Hematopoietic multipotent progenitor cell treated with erythropoietin and hydrocortisone succinate and interleukin-3 and kit ligand, for 6 days (in vitro differentiated cells): ENCODE results near the gene CDK12.
"Not testable (repeated sequence)": the region's sequence is repeated elsewhere in the genome, so short reads cannot be mapped to it uniquely, and the experiment has no call there.

ENCODE experiments used
- DNase-seq: peaks from one replicate; pipeline ENCODE4 v3.0.0-alpha.2; 2015

CDK12 gene

GRCh38 chr17:39507511-39507910, 46.2 kb downstream of the CDK12 start:
- no peak for DNase-seq

DNA sequence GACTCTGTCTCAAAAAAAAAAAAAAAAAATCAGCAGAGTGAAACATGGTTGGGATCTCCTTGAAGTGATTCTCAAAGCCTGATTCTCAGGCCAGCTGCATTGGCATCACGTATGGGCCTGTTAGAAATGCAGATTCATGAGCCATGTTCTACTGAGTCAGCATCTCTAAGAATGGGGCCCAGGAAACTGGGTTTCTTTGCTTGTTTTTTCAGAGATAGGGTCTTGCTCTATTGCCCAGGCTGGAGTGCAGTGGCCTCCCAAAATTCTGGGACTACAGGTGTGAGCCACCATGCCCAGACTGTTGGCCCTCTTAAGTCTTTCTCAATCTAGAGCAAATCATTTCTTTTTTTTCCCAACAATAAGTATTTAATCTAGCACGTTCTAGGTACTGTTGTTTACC, 47.7 kb downstream of the CDK12 start:
- DNase-seq, result no peak

DNA sequence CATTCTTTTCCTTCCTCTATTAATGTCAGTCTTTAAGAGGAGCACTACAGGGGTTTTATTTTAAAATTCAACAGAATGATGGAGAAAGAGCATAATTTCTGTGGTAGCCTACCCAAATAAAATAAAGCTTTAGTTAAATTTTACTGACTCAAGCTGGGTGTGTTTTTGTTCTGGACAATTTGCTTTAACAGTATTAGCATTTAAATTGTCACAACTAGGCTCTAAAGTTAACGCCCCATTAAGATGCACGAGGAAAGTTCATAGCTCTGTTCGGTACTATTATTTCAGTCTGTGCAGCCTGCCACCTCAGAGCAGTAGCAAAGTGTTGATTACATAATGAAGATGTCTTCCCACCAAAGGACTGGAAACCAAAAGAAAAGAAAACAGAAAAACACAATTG, 52.0 kb downstream of the CDK12 start:
- no peak for DNase-seq

GRCh38 chr17:39513915-39514314, 52.6 kb downstream of the CDK12 start:
- no peak for DNase-seq

DNA sequence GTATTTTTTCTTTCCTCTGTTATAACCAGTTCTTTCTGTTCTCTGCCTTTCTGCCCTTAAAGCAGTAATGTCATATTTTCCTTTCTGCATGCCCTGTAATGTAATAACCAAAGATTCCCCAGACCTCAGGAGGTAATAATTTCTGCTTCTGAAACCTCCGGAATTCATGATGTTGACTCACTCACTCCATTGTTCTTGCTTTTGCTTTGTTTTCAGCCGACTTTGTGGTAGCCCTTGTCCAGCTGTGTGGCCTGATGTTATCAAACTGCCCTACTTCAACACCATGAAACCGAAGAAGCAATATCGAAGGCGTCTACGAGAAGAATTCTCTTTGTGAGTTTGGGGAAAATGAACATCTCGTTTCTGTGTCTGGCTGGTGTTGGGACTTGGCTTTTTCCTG, 55.9 kb downstream of the CDK12 start:
- DNase-seq, result no peak

DNA sequence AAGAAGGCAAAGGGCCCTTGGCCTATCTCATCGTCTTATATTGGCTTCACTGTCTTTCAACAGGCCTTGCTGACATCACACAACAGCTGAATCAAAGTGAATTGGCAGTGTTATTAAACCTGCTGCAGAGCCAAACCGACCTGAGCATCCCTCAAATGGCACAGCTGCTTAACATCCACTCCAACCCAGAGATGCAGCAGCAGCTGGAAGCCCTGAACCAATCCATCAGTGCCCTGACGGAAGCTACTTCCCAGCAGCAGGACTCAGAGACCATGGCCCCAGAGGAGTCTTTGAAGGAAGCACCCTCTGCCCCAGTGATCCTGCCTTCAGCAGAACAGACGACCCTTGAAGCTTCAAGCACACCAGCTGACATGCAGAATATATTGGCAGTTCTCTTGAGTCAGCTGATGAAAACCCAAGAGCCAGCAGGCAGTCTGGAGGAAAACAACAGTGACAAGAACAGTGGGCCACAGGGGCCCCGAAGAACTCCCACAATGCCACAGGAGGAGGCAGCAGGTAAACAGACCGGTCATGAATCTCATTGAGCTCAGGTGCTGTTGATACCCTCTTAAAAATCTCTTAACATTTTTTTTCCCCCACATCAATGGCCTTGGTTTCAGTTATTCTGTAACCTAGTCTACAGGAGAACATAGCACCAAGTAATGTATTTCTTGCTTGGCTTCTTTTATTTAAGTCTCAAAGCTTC, 64.7 kb downstream of the CDK12 start:
- no peak for DNase-seq

DNA sequence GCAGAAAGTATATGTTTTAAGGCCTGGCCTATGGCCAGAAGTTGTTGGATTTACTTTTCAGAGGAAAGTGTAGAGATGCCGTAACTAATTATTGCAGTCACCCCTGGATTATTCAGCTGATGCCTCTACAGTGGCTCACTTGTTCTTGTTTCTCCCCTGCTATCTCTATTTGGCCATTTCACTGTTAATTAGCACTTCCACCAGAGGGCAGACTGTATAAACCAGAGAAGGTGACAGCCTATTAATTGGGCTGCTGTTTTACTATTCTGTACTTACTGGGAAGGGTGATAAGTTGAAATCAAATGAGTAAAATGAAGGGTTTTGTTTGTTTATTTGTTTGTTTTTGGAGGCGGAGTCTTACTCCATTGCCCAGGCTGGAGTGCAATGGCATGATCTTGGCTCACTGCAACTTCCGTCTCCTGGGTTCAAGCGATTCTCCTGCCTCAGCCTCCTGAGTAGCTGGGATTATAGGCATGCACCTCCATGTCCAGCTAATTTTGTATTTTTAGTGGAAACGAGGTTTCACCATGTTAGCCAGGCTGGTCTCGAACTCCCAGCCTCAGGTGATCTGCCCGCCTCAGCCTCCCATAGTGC, 66.0 kb downstream of the CDK12 start:
- DNase-seq, result peak; percentile 84

- DNase-seq, result peak; percentile 88
These were observed 68.2 kb downstream of the CDK12 start for GRCh38 chr17:39529455-39529854.

- DNase-seq, result no peak
These were observed 69.2 kb downstream of the CDK12 start for GRCh38 chr17:39530513-39530912.

- no peak for DNase-seq
These were observed 70.0 kb downstream of the CDK12 start for GRCh38 chr17:39531252-39531651.

- DNase-seq, result no peak
These were observed 72.6 kb downstream of the CDK12 start for GRCh38 chr17:39533891-39534290.

DNA sequence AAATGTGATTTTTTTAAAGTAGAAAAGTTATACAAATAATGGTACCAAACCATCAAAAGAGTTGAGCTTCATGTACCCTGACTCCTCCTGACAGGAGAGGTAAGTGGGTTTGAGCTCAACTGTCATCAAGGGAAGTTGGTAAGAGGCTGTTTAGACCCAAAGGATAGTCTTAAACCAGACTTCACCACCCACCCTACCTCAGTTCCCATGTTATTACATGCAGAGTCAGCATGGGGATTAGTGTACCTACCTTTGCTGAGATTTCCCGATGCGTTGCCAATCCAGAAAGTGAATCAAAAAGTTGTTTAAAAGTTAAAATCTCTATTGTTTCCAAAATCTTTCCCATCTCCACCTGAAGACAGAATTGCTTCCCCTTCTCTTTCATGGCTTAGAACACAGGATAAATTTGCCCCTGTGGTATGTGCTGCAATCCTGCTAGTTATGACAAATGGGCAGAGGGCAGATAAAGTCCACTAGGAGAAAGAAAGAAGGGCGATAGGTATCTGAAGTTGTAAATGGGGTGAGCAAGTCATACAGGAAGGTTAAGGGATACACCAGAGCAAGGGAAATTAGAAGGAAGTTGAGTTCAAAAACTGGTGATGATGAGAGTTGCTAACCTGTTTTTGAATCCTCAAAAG, 73.6 kb downstream of the CDK12 start:
- no peak for DNase-seq

DNA sequence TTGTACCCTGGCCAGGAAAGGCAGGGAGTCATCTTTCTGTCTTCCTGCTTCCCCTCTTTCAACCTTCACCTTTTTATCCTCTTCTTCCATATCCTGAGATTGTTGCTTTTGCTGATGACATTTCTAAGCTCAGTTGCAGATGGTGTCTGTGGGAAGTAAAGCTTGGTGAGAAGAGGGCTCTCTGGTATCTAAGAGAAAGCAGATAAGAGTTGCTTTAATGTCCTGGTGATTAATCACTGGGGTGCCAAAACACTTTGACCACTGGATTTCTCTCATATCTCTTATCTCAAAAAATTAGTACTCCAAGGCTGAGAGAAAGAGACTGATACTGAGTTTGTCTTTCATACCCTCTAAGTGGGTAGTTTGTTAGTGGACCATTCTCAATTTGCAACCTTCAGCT, 75.2 kb downstream of the CDK12 start:
- DNase-seq, result peak; percentile 70

DNA sequence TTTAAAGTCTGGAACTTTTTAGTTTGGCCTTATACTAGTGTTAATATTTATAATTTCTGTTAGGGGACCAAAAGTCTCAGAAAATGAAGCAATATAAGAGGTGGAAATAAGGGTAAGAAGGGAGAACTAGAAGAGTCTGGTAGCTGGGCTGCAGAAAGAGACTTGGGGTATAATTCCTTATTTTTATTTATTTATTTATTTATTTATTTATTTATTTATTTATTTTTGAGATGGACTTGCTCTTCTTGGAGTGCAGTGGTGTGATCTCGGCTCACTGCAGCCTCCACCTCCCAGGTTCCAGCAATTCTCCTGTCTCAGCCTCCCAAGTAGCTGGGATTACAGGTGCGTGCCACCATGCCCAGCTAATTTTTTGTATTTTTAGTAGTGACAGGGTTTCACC, 76.1 kb downstream of the CDK12 start:
- not testable (repeated sequence) for DNase-seq

DNA sequence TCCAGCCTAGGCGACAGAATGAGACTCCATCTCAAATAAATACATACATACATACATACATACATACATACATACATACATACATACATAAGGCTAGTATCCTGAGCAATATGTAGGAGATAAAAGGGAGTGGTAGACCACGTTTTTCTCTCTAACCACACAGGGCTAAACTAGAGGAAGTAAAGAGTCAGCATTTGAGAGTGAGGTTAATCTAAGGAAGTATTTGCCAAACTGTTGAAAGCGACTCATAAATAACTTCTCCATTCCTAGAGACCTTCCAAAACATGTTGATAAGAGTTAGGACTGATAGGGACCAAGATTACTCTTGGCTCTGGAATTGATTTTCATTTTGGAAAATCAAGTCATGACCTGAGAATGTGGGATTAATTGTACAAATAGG, 77.6 kb downstream of the CDK12 start:
- peak; percentile 76 for DNase-seq

DNA sequence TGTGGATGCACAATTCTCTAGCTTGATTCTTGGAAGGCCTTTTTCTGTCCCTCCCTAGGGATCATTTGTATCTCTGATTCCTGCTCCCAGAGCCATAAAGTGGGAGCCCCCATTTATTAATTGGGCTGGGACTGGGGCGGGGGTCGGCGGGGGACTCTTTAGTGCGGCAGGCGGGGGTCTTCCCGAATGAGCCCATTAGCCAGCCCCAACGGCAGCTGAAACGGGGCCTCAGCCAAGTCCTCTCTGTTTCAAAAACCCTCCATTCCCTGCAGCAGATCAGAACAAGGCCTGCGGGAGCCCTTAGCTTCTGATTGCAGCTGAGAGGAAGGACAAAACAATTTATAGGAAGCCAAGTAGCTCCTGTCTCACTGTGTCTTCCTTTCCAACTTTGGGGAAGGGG, 79.3 kb downstream of the CDK12 start:
- DNase-seq, result no peak

GRCh38 chr17:39541652-39542051, 80.4 kb downstream of the CDK12 start:
- no peak for DNase-seq

- no peak for DNase-seq
These were observed 81.9 kb downstream of the CDK12 start for GRCh38 chr17:39543176-39543575.

DNA sequence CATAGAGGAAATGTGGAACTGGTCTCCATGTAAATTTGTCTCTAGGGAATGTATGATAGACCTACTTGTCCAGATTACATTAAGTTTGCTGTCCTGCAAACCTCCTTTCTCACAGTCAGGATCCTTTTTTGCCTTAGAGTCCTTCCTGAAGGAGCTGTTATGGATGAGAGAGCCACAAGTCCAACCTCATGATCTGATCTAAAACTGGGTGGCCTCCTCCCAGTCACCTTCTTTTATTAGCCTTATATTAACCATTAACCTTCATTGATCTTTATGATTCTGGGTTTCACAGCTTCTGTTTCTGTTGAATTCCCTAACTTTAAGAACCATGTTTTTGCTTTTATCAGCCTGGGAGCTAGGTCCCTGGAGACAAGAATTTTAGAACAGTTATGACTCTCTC, 82.4 kb downstream of the CDK12 start:
- DNase-seq, result no peak

GRCh38 chr17:39544361-39544760, 83.1 kb downstream of the CDK12 start:
- not testable (repeated sequence) for DNase-seq

- peak; percentile 79 for DNase-seq
These were observed 86.6 kb downstream of the CDK12 start for GRCh38 chr17:39547713-39548478.

DNA sequence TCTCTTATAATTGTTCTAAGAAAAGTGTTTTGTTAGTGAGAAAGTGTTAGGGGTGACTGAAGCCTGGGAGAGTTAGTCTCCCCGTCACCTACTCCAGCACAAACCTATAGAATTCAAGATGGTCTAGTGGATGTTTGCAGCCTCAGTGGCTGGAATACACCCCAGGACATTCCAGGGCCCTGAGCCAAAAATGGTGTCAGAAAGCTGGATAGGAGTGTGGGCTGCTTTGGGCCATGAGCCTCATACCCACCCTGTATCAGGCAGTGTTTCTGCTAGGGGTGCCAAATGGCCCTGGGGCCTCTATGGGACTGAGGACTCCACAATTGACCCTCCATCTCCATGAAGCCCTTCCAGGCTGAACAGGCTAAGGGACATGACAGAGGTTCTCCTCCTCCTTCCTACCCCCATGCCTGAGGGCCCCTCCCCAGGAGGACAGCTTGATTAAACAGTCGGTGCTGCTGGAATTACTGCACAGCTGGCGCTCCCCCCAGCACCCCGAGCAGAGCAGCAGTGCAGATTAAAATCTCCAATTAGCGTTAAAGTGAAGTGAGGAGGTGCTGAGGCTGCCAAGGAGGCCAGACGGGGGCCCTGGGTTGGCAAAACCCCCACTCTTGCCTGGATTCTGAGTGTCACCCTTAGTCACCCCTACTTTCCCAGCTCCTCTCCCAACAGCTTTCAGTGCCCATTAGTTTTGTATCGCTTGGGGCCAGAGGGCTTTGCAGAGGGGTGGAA, 87.4 kb downstream of the CDK12 start:
- no peak for DNase-seq
